Activated B cell treated with CpG ODN at 0.5 μM for 24 hours (primary cell): ENCODE measurements around the gene RPSA. TPM values are rescaled to one million over a fixed set of nuclear protein-coding genes. Genes with fewer than 3 reads are reported as not detected.
"Not testable (repeated sequence)": the region's sequence is repeated elsewhere in the genome, so short reads cannot be mapped to it uniquely, and the experiment has no call there.

Experiments used
- ATAC-seq: fragments of 200-7000 bp; cut with Tn5 transposase; one replicate; pipeline ENCODE4 v1.10.0; 2021; ENCODE audit warnings: low read depth, mild to moderate bottlenecking, moderate library complexity
- CTCF ChIA-PET: fragments of 350-600 bp; sonication (Branson Sonifier 250); formaldehyde crosslinking; loops from one replicate; lab custom pipeline; 2021; ENCODE audit warnings: antibody characterized with exemption; lab: Charles Lee
- POLR2A ChIA-PET: fragments of 350-600 bp; sonication (Branson Sonifier 250); formaldehyde crosslinking; loops from one replicate; lab custom pipeline; 2021; ENCODE audit warnings: antibody characterized with exemption; lab: Charles Lee
- DNase-seq: peaks from one replicate; pipeline ENCODE4 v3.0.0; 2022
- H3K27ac Mint-ChIP-seq: one replicate; pipeline ENCODE4 v1.8.0; 2020; ENCODE audit warnings: mixed read lengths
- H3K27me3 Mint-ChIP-seq: one replicate; pipeline ENCODE4 v1.8.0; 2021; ENCODE audit warnings: mixed read lengths
- H3K36me3 Mint-ChIP-seq: one replicate; pipeline ENCODE4 v1.8.0; 2021; ENCODE audit warnings: low read depth, mixed read lengths
- H3K4me1 Mint-ChIP-seq: one replicate; pipeline ENCODE4 v1.8.0; 2021; ENCODE audit warnings: mixed read lengths
- H3K4me3 Mint-ChIP-seq: one replicate; pipeline ENCODE4 v1.8.0; 2020; ENCODE audit warnings: mild to moderate bottlenecking, mixed read lengths
- H3K9me3 Mint-ChIP-seq: one replicate; pipeline ENCODE4 v1.8.0; 2020; ENCODE audit warnings: mixed read lengths
- CTCF ChIP-seq: fragments of 200-600 bp; IDR thresholded peaks from one replicate; pipeline ENCODE4 v1.8.0; 2022; ENCODE audit warnings: antibody characterized with exemption, mild to moderate bottlenecking
- intact Hi-C: fragments of 100-400 bp; cut with micrococcal nuclease; formaldehyde crosslinking; loops from one replicate; pipeline ENCODE4 v1.15.1; 2024
- total RNA-seq: library from RNA; stranded (reverse); gene quantifications from 2 replicates; pipeline ENCODE4 v1.2.3, GENCODE V29; 2022

Gene RPSA
- total RNA-seq, 1 donor from 2014 or later = 2,697 TPM

DNA sequence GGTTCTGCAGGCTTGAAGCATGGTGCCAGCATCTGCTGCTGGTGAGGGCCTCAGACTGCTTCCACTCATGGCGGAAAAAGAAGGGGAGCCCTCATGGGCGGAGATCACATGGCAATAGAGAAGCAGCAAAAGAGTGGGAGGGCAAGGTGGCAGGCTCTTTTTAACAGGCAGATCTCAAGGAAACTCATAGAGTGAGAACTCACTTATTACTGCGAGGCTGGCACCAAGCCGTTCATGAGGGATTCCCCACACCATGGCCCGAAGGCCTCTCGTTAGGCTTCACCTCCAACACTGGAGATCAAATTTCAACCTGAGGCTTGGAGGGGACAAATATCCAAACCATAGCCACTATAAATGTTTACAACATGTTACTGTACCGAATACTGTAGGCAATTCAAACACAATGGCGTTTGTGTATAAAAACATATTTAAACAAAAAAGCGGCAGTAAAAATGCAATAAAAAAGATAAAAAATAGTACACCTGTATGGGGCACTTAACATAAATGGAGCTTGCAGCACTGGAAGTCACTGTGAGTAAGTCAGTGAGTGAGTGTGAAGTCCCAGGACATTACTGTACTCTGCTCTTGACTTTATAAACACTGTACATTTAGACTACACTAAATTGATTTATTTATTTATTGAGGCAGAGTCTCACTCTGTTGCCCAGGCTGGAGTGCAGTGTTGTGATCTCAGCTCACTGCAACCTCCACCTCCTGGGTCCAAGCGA lies 42.1 kb downstream of the RPSA start:
- peaks cover 10% of the 10 kb centered on the region for H3K27me3 Mint-ChIP-seq
- POLR2A ChIA-PET = interaction anchor here (1.4 kb wide), 1 partner anchor 42 kb away, joined by 4 read pairs; the partner anchor contains the start of gene RPSA
- no peak for DNase-seq

GRCh38 chr3:39449796-39450195 lies 43.3 kb downstream of the RPSA start:
- no peak for TF ChIP-seq CTCF
- ATAC-seq = no peak
- no peak for DNase-seq
- Mint-ChIP-seq H3K4me3 (no peak overlapping the region), H3K4me1 (no peaks in the 10 kb centered on the region), H3K9me3 (no peaks in the 10 kb centered on the region), H3K36me3 (no peaks in the 10 kb centered on the region), H3K27ac (no peak overlapping the region), H3K27me3 (peaks cover 10% of the 10 kb centered on the region)
- intact Hi-C loops = loop anchor here (2.0 kb wide), 1 partner anchor 33 kb away; no protein-coding TSS in a partner anchor
- ChIA-PET POLR2A (no interaction called here), CTCF (no interaction called here)

More for the DNA sequence above, 42.1 kb downstream of the RPSA start:
- H3K36me3 Mint-ChIP-seq = no peaks in the 10 kb centered on the region
- H3K9me3 Mint-ChIP-seq = no peaks in the 10 kb centered on the region
- no peak overlapping the region for H3K4me3 Mint-ChIP-seq
- no peak for ATAC-seq
- no peak overlapping the region for H3K27ac Mint-ChIP-seq
- intact Hi-C loops = loop anchor here (1.0 to 2.0 kb wide), 3 partner anchors 32 to 869 kb away; no protein-coding TSS in a partner anchor
- no peak for TF ChIP-seq CTCF
- no peaks in the 10 kb centered on the region for H3K4me1 Mint-ChIP-seq
- CTCF ChIA-PET = interaction anchor here (1.2 to 2.0 kb wide), 2 partner anchors 8 to 731 kb away, joined by 3 to 8 read pairs; no protein-coding TSS in a partner anchor

GRCh38 chr3:39453134-39453533 lies 46.6 kb downstream of the RPSA start:
- Mint-ChIP-seq H3K9me3 (no peaks in the 10 kb centered on the region), H3K36me3 (no peaks in the 10 kb centered on the region), H3K27ac (no peak overlapping the region), H3K27me3 (peaks cover 13% of the 10 kb centered on the region), H3K4me1 (no peaks in the 10 kb centered on the region), H3K4me3 (no peak overlapping the region)
- CTCF ChIA-PET = no interaction called here
- intact Hi-C loops = no loop called here
- POLR2A ChIA-PET = no interaction called here
- no peak for TF ChIP-seq CTCF
- DNase-seq (no peak), ATAC-seq (no peak)

DNA sequence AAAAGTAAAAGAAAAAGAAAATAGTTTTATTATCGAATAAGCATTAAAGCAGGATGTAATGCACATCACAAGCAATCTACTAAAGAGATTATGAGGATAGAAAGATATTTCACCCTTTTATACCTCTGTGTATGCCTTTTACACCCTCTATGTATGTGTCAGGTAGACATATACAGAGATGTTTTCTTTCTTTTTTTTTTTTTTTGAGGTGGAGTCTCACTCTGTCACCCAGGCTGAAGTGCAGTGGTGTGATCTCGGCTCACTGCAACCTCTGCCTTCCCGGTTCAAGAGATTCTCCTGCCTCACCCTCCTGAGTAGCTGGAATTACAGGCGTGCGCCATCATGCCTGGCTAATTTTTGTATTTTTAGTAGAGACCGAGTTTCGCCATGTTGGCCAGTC lies 47.4 kb downstream of the RPSA start:
- H3K4me3 Mint-ChIP-seq, H3K36me3 Mint-ChIP-seq, ATAC-seq, intact Hi-C loops, H3K4me1 Mint-ChIP-seq, POLR2A ChIA-PET, H3K9me3 Mint-ChIP-seq, H3K27ac Mint-ChIP-seq, DNase-seq: not testable (repeated sequence)
- H3K27me3 Mint-ChIP-seq = peaks cover 13% of the 10 kb centered on the region
- CTCF ChIA-PET = interaction anchor here (2.2 kb wide), 1 partner anchor 7 kb away, joined by 6 read pairs; no protein-coding TSS in a partner anchor

- H3K27ac Mint-ChIP-seq = no peak overlapping the region
- H3K4me1 Mint-ChIP-seq = no peaks in the 10 kb centered on the region
These were observed 48.2 kb downstream of the RPSA start for GRCh38 chr3:39454591-39455217.

More at GRCh38 chr3:39454591-39455217, 48.2 kb downstream of the RPSA start:
- DNase-seq = no peak
- TF ChIP-seq CTCF = no peak
- ChIA-PET POLR2A (no interaction called here), CTCF (interaction anchor here (2.2 kb wide), 1 partner anchor 8 kb away, joined by 6 read pairs; no protein-coding TSS in a partner anchor)
- H3K4me3 Mint-ChIP-seq = no peak overlapping the region
- no peaks in the 10 kb centered on the region for H3K9me3 Mint-ChIP-seq
- intact Hi-C loops = no loop called here
- peaks cover 14% of the 10 kb centered on the region for H3K27me3 Mint-ChIP-seq
- ATAC-seq = no peak
- no peaks in the 10 kb centered on the region for H3K36me3 Mint-ChIP-seq
